GM19397 (cell line): ENCODE data around the gene CNTN1.

Experiments used
- ATAC-seq: cut with Tn5 transposase; IDR thresholded peaks from one replicate; pipeline ENCODE4 v1.9.1; 2021; ENCODE audit warnings: mild to moderate bottlenecking, moderate library complexity; ENCODE audit not compliant: unreplicated experiment

Gene CNTN1

GRCh38 chr12:40768125-40768864 lies 76.1 kb downstream of the CNTN1 start:
- ATAC-seq, result no peak

DNA sequence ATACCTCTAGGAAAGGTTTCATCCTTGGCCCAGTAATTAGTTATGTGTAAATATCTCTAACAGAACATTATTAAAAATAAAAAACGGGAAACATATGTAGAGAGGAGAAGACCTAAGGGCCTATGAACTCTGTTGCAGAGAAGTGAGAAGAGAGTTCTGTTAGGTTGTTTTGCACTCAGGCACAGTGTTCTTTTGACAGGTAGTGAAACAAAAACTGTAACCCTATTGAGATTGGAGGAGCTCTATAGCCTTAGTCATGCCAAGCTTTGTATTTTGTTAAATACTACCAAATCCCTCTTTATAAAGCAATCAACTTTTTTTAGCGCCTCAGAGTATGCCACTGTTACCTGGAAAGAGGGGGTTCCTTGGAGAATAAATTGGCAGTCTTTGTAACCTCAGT lies 77.6 kb downstream of the CNTN1 start:
- no peak for ATAC-seq

DNA sequence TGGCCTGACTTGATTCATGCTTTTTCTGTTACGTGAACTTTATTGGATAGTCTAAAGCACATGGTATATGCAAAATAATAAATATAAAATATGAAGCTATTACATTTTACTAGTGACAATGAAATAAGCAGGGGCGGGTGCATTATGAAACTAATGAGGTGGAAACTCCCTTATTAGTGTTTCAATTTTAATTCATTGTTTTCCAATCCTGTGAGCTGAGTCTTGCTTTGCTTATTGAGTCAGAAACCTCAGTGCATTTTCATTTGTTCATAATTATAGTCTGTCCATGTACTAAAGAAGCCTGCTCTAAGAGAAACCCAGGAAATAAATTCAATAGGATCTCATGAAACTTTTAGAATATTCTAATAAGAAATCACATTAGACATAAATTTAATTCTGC lies 78.5 kb downstream of the CNTN1 start:
- no peak for ATAC-seq

DNA sequence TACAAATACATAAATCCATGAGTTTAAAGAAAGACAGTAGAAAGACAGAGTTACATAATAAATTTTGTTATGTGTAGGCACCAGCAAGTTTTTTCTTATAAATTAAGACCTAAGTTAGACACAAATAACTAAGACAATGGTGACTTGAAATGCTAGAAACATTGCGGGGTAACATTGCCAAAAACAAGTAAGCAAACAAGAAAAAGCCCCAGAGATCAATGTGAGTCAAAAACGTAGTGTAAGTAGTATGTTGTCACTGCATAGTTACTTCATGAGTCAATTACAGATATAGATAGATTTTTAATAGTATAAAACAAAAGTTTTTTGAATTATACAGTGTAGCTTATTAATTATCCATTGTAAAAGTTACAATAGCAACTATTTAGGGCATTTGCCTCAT lies 83.4 kb downstream of the CNTN1 start:
- no peak for ATAC-seq

- ATAC-seq, result no peak
Observed at GRCh38 chr12:40784102-40784501, 91.9 kb downstream of the CNTN1 start.

DNA sequence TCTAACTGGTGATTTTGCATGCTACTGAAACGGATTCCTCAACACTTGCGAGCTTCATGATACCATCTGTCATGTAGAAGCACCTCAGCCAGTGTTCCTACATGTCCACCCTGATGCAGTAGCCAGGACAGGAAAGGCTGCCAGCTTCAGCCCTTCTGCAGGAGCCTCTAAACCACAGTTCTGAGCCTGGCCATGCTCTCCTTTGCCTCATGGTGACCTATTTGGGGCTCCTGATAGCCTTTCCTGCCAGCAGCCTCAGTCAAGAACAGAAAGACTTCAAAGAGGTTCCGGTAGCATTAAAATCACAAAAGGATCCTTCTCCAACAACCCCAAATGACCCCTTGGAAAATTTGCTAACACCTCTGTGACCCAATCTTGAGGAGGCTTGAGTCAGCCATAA lies 96.0 kb downstream of the CNTN1 start:
- no peak for ATAC-seq

DNA sequence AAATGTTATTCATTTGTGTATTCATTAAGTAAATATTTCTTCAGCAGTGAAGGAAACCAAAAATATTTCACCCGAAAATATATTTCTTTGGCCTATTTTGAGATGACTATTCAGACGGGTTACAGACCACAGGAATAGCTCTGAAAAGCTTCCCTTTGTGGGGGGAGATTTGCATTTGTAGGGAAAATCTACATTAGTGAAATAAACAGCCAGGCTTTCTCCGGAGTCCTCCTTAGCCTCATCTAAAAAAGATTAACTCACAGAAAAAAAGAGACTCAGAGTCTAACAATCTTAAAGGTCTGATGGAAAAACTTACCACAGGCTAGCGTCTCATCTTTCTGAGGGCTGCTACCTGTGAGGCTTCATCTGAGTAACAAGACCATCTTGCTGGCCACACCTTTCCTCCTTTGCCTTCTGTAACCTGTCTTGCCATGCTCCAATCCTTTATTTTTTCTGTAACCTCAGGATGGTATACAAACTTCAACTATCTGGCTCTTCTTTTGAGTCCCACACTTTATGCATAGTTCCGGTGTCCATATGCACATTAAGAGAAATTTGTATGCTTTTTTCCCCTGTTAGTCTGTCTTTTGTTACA lies 100.7 kb downstream of the CNTN1 start:
- ATAC-seq, result no peak

GRCh38 chr12:40793471-40793870 lies 101.2 kb downstream of the CNTN1 start:
- no peak for ATAC-seq

DNA sequence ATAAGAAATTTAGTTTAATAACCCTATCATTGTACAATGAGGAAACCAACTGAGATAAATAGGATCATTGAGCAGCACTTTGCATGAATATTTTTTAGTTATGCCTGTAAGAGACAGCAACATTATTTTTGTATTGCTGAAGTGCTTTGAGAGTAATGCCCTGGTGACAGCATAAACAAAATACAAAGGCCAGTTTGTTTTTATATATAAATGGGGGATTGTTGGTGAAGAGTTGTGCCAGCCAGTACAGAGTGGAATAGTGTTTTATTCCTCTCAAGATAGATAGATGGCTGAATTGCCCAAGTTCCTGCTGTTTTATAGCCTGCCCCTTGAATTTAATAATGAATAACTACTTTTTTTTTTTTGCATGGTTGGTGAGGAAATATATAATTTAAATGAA lies 101.8 kb downstream of the CNTN1 start:
- no peak for ATAC-seq

GRCh38 chr12:40801082-40801481 lies 108.8 kb downstream of the CNTN1 start:
- no peak for ATAC-seq

- ATAC-seq, result no peak
Observed at GRCh38 chr12:40801861-40802260, 109.6 kb downstream of the CNTN1 start.

GRCh38 chr12:40802656-40803055 lies 110.4 kb downstream of the CNTN1 start:
- no peak for ATAC-seq

GRCh38 chr12:40819436-40820108 lies 127.3 kb downstream of the CNTN1 start:
- ATAC-seq, result no peak

DNA sequence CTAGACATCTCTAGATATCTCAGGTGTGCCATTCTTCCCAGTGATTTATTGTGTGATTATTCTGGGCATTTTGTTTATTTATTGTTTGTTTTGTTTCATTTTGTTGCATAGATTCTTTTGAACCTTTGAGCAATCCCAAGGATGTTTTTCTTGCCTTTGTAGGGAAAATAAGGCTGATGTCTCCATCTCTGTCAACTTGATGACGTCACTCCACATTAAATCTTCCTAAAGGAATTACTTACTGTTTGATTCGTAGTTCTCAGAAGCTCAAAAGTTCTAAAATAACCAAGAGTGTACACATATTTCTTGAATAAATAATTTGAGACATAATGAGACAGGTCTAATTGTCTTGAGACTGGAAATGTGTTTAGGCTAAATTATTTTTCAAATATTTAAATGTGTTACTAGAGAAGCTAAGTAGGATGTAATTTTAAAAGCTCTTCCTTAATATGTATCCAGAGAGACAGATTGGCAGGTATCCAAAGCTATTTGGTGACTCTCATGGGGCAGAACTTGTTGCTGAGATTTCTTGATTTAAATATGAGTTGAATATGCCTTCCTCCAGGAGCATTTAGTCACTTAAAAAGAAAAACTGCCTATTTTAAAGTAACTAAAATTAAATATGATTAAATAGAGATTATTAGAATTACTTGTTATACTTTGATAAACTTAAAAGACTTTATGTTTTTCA lies 128.7 kb downstream of the CNTN1 start:
- no peak for ATAC-seq

DNA sequence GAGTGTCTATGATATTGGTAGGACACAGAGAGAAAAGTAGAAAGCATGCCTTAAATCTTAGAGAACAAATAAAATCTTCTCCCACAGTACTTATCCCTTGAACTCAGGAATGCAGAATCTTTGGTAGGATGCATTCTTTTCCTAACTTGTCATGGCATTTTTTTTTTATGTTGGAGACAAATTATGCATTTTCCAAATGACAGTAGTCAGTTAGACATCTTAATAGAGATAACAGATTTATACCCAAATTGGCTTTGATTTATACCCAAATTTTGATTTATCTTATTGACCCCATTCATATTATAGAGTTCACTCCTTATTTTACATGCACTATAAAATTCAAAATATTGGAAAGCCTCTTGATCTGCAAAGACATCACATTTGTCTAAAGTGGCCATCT lies 132.9 kb downstream of the CNTN1 start:
- ATAC-seq, result no peak

DNA sequence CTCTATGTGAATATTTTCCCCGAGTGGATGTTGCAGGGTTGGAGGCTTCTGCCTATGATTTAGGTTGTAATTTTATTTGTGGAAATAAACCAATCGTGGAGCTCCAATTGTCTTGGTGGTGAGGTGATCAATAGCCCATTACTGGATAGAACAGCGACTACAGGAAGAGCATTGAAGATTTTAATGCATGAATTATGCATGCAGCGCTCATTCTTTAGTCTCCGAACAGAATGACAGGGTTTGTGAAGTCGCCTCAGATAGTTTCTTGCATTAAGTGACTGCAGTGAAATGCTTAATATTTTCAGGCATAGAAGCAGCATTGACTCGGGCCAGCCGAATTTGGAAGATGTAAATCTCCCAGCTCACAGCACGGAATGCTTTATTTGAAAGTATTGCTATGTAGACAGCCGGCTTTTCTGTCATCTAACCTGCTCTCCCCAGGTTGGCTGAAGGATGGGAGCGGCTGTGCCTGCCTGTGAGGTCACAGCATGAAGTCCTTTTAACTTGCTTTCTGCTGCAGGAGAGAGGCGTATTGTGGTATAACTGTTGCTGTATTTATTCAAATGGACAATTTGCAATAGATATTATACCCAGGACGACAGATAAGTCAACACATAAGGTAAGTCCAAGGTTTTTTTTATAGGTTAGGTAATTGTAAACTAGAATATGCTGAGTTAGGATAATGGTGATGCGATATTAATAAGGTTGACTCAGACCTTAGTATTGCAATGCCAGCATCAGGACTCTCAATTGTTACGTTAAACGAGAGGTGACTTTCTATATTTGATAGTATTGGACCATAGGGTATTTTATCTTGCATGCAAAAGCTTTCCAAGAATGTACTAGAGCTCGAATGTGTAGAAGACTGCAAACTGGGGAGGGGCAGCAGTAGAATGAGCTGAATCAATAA lies 135.7 kb downstream of the CNTN1 start:
- no peak for ATAC-seq

- ATAC-seq, result no peak
Observed at GRCh38 chr12:40828593-40828990, 136.4 kb downstream of the CNTN1 start.

DNA sequence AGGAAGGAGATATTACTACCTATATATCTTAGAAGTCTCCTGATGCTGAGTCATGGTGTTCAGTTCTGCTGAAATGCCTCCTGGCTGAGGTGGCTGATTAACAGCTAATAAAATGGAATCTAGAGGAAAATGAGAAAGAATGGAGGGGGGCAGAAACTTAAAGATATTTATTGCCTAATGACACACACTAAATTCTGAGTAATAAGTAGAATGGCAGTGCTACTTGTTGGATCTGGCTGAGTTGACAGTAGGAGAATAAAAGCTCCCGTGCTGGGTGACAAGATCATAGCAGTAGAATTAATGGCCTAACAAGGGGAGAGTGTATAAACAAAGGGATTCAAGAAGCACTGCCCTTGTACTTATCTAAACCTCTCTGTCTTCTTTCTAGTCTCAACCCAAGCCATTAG lies 137.5 kb downstream of the CNTN1 start:
- ATAC-seq, result no peak

DNA sequence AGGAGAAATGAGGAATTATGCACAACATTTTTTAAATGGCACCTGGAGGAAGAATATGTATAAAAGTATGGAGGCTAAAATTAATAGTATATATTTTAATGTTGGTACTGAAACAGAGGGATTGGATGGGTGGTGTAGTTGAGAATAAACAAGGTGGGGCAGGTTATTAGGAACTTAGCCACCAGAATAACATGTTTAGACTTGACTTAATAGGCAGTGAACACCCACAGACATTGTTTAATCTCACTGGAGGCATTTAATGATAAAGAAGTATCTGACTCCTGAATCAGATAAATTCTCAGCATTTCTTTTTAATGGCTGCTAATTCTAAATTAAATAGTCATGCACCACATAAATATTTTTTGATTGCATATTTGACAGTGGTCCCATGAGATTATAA lies 139.7 kb downstream of the CNTN1 start:
- ATAC-seq, result no peak

- no peak for ATAC-seq
Observed at GRCh38 chr12:40832668-40833067, 140.4 kb downstream of the CNTN1 start.

DNA sequence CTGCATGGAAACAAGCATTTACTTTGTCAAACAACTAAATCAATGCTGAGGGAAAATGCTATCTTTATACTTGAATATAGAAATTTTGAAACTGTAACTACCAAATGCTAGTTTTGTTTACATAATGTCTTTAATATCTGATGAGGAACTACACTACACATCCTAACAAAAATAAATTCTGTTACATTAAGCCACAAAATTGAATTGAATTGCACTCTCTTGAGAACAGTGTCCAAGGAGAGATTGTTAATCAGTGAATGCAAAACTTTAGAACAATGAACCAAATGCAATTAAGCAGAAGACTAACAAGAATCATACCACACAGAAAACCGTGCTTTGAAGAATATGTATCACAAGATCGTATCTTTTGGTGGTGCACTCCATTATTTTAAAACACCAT lies 141.6 kb downstream of the CNTN1 start:
- no peak for ATAC-seq
